Cerebellar cortex (tissue), 1 donor: Measurements from ENCODE around the gene CLGN.
"Not testable (repeated sequence)": the region's sequence is repeated elsewhere in the genome, so short reads cannot be mapped to it uniquely, and the experiment has no call there.

Experiments
- DNase-seq: peaks from one replicate; pipeline ENCODE4 v3.0.0-alpha.2; 2015; ENCODE audit warnings: low spot score

Gene CLGN

GRCh38 chr4:140427106-140427918 lies at the start of gene CLGN:
TSS of gene CLGN (minus strand) at chr4:140427648. CDS start at chr4:140413078, 14,570 bp downstream.
- peak; percentile 81 for DNase-seq

- no peak for DNase-seq
Measured at GRCh38 chr4:140472156-140472555, 44.7 kb upstream of the CLGN start.

DNA sequence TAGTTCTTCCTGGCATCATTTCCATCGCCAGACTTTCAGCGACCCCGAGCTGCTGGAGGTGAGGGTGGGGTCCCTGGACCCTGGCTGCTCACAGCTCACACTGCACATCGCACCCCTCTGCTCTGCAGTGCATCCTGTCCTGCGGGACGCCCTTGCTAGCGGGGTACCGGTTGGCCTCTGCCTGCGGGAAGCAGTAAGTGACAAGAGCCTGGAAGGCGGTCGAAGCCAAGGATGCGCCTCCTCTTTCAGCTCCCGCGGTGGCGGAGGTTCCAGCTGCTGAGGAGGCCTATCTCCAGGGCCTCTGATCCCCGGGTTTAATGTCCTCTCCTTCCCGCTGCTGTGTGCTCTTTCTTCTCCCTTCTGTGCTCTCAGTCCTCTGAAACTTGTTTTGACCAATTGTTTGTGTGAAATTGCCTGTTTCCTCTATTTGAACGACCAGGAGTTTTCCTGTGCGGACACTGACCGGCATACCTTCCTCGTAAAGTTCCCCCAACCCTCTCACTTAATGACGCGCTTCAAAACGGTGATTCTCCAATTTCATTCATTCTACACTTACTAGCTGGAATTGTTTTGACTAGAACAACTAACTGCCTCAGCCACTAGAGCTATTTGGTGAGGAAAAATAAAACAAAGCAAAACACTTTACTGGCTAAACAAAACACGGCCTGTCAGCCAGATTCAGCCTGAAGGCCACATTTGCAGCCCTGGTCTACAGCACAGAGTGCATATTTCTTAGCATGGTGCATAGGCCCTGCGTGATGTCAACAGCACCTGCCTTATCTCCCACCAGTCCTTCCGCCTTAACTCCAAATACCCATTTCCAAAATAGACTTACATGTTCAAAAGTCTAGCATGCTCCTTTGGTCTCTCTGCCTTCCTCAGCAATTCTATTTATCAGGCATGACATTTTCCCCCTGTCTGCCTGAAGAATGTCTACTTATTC lies 42.6 kb upstream of the CLGN start:
- no peak for DNase-seq

GRCh38 chr4:140466146-140466545 lies 38.7 kb upstream of the CLGN start:
- DNase-seq, result no peak

- DNase-seq, result no peak
Measured at GRCh38 chr4:140463614-140464013, 36.2 kb upstream of the CLGN start.

DNA sequence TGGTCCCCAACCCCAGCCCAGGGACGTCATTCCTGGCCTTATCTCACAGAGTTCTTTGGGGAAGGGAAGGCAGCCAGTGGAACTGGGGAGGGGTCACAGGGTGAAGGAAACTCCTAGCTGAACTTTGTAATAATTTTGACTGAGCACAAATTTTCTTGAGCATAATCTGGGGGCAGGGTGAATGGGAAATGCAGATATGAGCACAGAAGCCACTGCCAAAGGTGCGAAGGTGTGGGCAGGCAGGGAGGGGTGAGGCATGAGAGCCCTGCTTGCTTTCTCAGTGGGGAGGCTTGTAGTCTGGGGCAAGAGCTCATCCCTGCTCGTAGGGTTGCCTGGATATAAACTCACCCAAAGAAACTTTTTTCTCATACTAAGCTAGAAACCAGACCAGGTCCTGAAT lies 35.7 kb upstream of the CLGN start:
- DNase-seq, result no peak

- no peak for DNase-seq
Measured at GRCh38 chr4:140450352-140450751, 22.9 kb upstream of the CLGN start.

DNA sequence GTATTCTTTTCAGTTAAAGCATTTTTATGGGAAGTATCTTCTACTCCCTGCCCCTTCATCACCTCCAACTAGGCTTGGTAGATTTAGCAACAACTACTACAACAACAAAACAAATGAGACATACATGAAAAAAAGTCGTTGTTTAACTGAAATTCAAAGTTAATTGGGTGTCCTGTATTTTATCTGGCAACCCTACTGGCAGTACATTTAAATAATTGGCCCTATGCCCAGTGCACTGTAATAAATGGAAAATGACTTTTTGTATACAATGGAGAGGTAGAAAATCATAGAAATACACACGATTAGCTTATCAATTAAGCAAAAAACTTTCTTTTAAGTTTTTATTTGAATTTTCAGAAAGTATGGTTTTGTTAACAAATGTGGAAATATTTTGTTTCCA lies 21.4 kb upstream of the CLGN start:
- no peak for DNase-seq

GRCh38 chr4:140448162-140448561 lies 20.7 kb upstream of the CLGN start:
- DNase-seq, result no peak

- not testable (repeated sequence) for DNase-seq
Measured at GRCh38 chr4:140444347-140444746, 16.9 kb upstream of the CLGN start.

DNA sequence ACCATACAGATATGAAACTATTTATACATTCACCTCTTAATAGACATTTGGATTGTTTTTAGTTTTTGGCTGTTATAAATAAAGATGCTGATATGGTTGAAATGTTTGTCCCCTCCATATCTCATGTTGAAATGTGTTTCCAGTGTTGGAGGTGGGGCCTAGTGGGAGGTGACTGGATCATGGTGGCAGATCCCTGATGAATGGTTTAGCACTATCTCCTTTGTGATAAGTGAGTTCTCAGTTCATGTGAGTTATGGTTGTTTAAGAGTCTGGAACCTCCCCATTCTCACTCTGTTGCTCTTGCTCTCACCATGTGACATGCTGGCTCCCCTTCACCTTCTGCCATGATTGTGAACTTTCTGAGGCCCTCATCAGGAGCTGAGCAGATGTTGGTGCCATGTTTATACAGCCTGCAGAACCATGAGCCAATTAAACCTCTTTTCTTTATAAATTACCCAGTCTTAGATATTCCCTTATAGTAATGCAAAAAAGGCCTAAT lies 12.2 kb upstream of the CLGN start:
- DNase-seq, result no peak

DNA sequence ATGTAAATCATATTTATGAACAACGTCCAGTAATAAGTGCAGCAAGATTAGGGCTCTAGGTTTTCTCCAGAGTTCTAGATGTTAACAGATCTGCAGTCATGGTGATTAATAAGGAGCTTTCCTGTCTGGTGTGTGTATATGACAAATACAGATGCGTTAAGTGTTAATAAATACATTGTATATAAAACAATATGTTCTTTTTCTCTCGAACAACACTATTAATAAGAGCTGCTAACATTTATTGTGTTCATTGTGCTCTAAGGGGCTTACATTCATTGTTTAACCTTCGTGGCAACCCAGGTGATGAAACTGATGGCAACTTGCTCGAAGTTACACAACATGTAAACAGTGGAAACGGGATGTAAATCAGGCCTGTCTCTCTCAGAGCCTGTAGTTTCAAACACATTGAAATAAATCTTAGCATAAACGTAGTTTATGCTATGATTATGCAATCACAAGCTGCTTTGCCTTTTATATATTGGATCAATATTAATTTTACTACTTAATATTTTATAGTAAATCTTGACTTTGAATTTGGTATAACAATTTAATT lies 547 bp upstream of the CLGN start:
- no peak for DNase-seq

GRCh38 chr4:140426610-140427105 lies 790 bp downstream of the CLGN start:
- DNase-seq, result peak; percentile 31

- no peak for DNase-seq
Measured at GRCh38 chr4:140423106-140423505, 4.3 kb downstream of the CLGN start.

- not testable (repeated sequence) for DNase-seq
Measured at GRCh38 chr4:140413130-140413969, 14.1 kb downstream of the CLGN start.

DNA sequence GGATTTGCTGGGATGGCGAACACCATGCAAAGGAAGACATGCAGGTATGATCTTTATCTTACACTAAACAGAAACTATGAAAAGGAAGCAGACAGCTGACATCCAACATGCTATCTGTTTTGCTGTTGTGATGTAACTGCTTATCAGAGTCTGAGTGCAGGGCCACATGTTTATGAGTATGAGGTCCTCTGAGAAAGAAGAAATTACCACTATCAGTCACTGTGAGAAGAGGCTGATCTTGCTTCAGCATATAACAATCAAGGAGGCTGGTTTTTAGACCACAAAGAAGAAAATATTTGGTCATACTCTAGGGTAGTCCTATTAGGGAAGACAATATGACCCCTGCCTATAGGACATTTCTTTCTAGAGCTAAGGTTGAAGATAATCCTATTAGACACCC lies 18.5 kb downstream of the CLGN start:
- DNase-seq, result no peak

GRCh38 chr4:140406292-140406691 lies 21.2 kb downstream of the CLGN start:
- DNase-seq, result no peak

GRCh38 chr4:140400111-140400510 lies 27.3 kb downstream of the CLGN start:
- no peak for DNase-seq

DNA sequence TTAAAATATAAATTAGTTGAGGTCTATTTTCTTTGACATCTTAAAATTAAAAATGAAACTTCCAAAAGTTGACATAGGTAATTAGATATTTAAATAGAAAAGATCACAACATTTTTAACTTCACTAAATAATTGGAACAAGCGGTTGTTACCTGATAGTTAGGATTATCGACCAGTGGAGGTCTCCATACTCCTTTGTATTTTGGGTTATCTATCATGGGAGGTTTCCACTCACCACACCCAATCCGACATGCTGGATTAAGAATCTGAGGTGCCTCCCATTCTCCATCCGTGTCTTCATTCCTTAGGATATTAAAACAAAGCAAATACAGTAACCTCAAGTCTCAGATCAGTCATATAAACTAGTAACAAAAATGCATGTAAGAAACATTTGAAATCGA lies 31.8 kb downstream of the CLGN start:
- DNase-seq, result no peak

GRCh38 chr4:140388015-140388414 lies 39.4 kb downstream of the CLGN start:
- no peak for DNase-seq

- DNase-seq, result no peak
Measured at GRCh38 chr4:140382732-140383131, 44.7 kb downstream of the CLGN start.
